HepG2 (cell line): Measurements from ENCODE around the gene VAMP5. TPM values are rescaled to one million over a fixed set of nuclear protein-coding genes. Genes with fewer than 3 reads are reported as not detected.
A peak's percentile ranks its signal among the peaks of the same experiment; 100 is the strongest.

Experiments
- HIC2 ChIP-seq: sonication (generic); formaldehyde crosslinking; IDR thresholded peaks from 2 replicates; pipeline ENCODE4 v1.9.0; 2022; ENCODE audit warnings: low read depth, missing genetic modification reagents
- LBX2 ChIP-seq: sonication (generic); formaldehyde crosslinking; IDR thresholded peaks from 2 replicates; pipeline ENCODE4 v1.5.0; 2020; ENCODE audit warnings: missing genetic modification reagents, mild to moderate bottlenecking, borderline replicate concordance
- MNT ChIP-seq: fragments of 450-650 bp; IDR thresholded peaks from 2 replicates; pipeline ENCODE4 v1.6.1; 2016
- NFE2L2 ChIP-seq: fragments of 150-350 bp; IDR thresholded peaks from 2 replicates; pipeline ENCODE4 v1.6.1; 2014; ENCODE audit warnings: low read length
- NR2F6 ChIP-seq, 2 experiments: IDR thresholded peaks; 2 replicates each; pipeline ENCODE4 v1.6.1; 2016; ENCODE audit warnings: antibody characterized with exemption in 1 of 2, mild to moderate bottlenecking in 1 of 2
- PRDM4 ChIP-seq: sonication (generic); formaldehyde crosslinking; IDR thresholded peaks from 2 replicates; pipeline ENCODE4 v1.9.0; 2021; ENCODE audit warnings: missing genetic modification reagents, borderline replicate concordance
- PRMT3 ChIP-seq: sonication (generic); formaldehyde crosslinking; IDR thresholded peaks from 2 replicates; pipeline ENCODE4 v1.8.1; 2022; ENCODE audit warnings: low read depth, mild to moderate bottlenecking, moderate library complexity, missing genetic modification reagents, borderline replicate concordance
- SIN3A ChIP-seq: IDR thresholded peaks from 2 replicates; pipeline ENCODE4 v1.6.1; 2011; ENCODE audit warnings: low read depth, mild to moderate bottlenecking, control low read depth, low read length, borderline replicate concordance
- SKI ChIP-seq: fragments of 450-650 bp; IDR thresholded peaks from one replicate; pipeline ENCODE4 v1.6.1; 2018; ENCODE audit warnings: mild to moderate bottlenecking; ENCODE audit not compliant: partially characterized antibody
- SOX13 ChIP-seq, 3 experiments: fragments of 450-650 bp in 1 of 3; sonication (generic) in 1 of 3; formaldehyde crosslinking in 1 of 3; IDR thresholded peaks in 2 of 3; conservative IDR thresholded peaks in 1 of 3; 2 replicates each; pipeline versions ENCODE4 v1.5.0 to v1.6.1; 2016 to 2020; ENCODE audit warnings: antibody characterized with exemption in 1 of 3, mild to moderate bottlenecking in 1 of 3, missing compliant biosample characterization in 1 of 3, missing genetic modification reagents in 1 of 3, moderate library complexity in 1 of 3
- TAF15 ChIP-seq: fragments of 200-400 bp; formaldehyde crosslinking; IDR thresholded peaks from one replicate; pipeline ENCODE4 v1.6.1; 2018; ENCODE audit warnings: mild to moderate bottlenecking, low read depth, low read length; ENCODE audit not compliant: poor library complexity, severe bottlenecking
- TBL1XR1 ChIP-seq: fragments of 150-350 bp; IDR thresholded peaks from 2 replicates; pipeline ENCODE4 v1.6.1; 2014; ENCODE audit warnings: borderline replicate concordance, low read length; ENCODE audit not compliant: partially characterized antibody
- ZC3H4 ChIP-seq: sonication (generic); formaldehyde crosslinking; IDR thresholded peaks from 2 replicates; pipeline ENCODE4 v1.4.0; 2020; ENCODE audit warnings: missing genetic modification reagents, borderline replicate concordance
- ZGPAT ChIP-seq: IDR thresholded peaks from 2 replicates; pipeline ENCODE4 v1.6.1; 2016; ENCODE audit warnings: mild to moderate bottlenecking
- ZMAT3 ChIP-seq: sonication (generic); formaldehyde crosslinking; conservative IDR thresholded peaks from 2 replicates; pipeline ENCODE4 v1.7.0; 2021; ENCODE audit warnings: missing genetic modification reagents
- ZNF253 ChIP-seq: sonication (generic); formaldehyde crosslinking; IDR thresholded peaks from 2 replicates; pipeline ENCODE4 v1.8.0; 2022; ENCODE audit warnings: mild to moderate bottlenecking, missing genetic modification reagents, borderline replicate concordance
- ZNF343 ChIP-seq: sonication (generic); formaldehyde crosslinking; IDR thresholded peaks from 2 replicates; pipeline ENCODE4 v1.4.0; 2020; ENCODE audit warnings: mild to moderate bottlenecking, missing genetic modification reagents
- polyA plus RNA-seq, 8 experiments: library from polyadenylated mRNA; depleted of rRNA in 3 of 8; stranded (reverse) in 7 of 8; unstranded in 1 of 8; fragments of >200 nt; fragmentation: Illumina TruSeq in 4 of 8; extraction: Trizol in 4 of 8; gene quantifications; 2 replicates each; pipeline versions ENCODE4 v1.2.1 to v1.2.3, GENCODE V29; 2011 to 2016; ENCODE audit warnings: low read depth in 4 of 8, missing spikeins in 1 of 8, mixed read lengths in 1 of 8; ENCODE audit not compliant: insufficient read depth in 1 of 8
- total RNA-seq, 5 experiments: library from RNA; depleted of rRNA; stranded (reverse); fragments of >200 nt; fragmentation: Illumina TruSeq; extraction: Trizol; gene quantifications; 2 replicates each; pipeline ENCODE4 v1.2.3, GENCODE V29; 2016; ENCODE audit warnings: low read depth in 1 of 5

The VAMP5 gene
- total and polyA plus RNA-seq, 2 of the 13 experiments (the other 11 are each of a cell fraction or from before 2014, with no cell fraction given) = 7.2 to 56.7 TPM

GRCh38 chr2:85538507-85539360, 45.5 kb upstream of the VAMP5 start, which contains the start of gene MAT2A (continued):
- no peak for TF ChIP-seq PRDM4 (CRISPR knock-in tag)
- peak; percentile 90 for TF ChIP-seq ZNF343 (CRISPR knock-in tag)
- TF ChIP-seq ZC3H4 (CRISPR knock-in tag) = peak; percentile 82; the same call in 1 of the 2 replicates
- peak; percentile 63; the same call in 1 of the 2 replicates for TF ChIP-seq HIC2 (CRISPR knock-in tag)
- peak; percentile 53; the same call in 1 of the 2 replicates for TF ChIP-seq ZMAT3 (CRISPR knock-in tag)
- TF ChIP-seq NFE2L2 = no peak
- peak; percentile 81 for TF ChIP-seq SKI
- TF ChIP-seq LBX2 (CRISPR knock-in tag) = no peak
- no peak for TF ChIP-seq NR2F6 (IDR thresholded peaks at IDR 0.05)
- peak; percentile 70 for TF ChIP-seq NR2F6 (CRISPR knock-in tag; IDR thresholded peaks at IDR 0.05)
- TF ChIP-seq MNT = no peak
- TF ChIP-seq ZNF253 (CRISPR knock-in tag) = peak; percentile 28
- TF ChIP-seq ZGPAT (CRISPR knock-in tag) = peak; percentile 85
- peak; percentile 51 for TF ChIP-seq TBL1XR1
- TF ChIP-seq TAF15 = peak; percentile 24
- TF ChIP-seq PRMT3 (CRISPR knock-in tag) = peak; percentile 97; the same call in 1 of the 2 replicates
- peak; percentile 86 for TF ChIP-seq SIN3A
- TF ChIP-seq SOX13 (IDR thresholded peaks at IDR 0.05) = peak; percentile 65
- peak in 1 of 2 experiments; percentile 65; a peak in 3 of 4 replicates for TF ChIP-seq SOX13 (CRISPR knock-in tag; conservative IDR thresholded peaks at IDR 0.05 in 1 of 2, IDR thresholded peaks at IDR 0.05 in 1 of 2)
